Middle frontal gyrus (tissue), 1 donor: Measurements from ENCODE around the gene CEBPZ.
A peak's percentile ranks its signal among the peaks of the same experiment; 100 is the strongest.
"Not testable (repeated sequence)": the region's sequence is repeated elsewhere in the genome, so short reads cannot be mapped to it uniquely, and the experiment has no call there.

Source experiments
- DNase-seq: peaks from one replicate; pipeline ENCODE4 v3.0.0-alpha.2; 2015; ENCODE audit warnings: low spot score; ENCODE audit errors: extremely low spot score

CEBPZ gene

GRCh38 chr2:37231241-37232130 lies at the start of gene CEBPZ, which contains the start of gene NDUFAF7:
Gene CEBPZ (minus strand): TSS chr2:37231596. CDS start chr2:37231567, 29 bp downstream.
Gene NDUFAF7 (plus strand): TSS chr2:37231658. CDS start chr2:37231706, 48 bp downstream.
- DNase-seq = peak; percentile 86

DNA sequence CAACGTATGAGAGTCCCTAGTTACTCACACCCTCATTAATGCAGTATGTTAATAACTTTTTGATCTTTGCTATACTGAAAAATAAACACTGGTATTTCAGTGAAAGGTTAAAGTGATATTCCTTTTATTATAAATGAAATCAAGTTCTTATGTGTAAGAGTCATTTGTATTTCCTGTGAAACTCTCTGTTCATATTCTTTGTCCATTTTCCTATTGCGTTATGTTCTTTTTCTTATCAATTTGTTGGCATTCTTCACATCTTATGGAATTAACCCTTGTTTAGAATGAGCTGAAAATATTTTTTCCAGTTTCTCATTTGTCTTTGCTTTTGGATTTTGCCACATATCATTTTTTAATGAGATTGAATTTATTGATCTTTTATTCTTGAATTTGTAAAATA lies 44.9 kb upstream of the CEBPZ start:
- no peak for DNase-seq

GRCh38 chr2:37274359-37274965 lies 43.1 kb upstream of the CEBPZ start:
- no peak for DNase-seq

DNA sequence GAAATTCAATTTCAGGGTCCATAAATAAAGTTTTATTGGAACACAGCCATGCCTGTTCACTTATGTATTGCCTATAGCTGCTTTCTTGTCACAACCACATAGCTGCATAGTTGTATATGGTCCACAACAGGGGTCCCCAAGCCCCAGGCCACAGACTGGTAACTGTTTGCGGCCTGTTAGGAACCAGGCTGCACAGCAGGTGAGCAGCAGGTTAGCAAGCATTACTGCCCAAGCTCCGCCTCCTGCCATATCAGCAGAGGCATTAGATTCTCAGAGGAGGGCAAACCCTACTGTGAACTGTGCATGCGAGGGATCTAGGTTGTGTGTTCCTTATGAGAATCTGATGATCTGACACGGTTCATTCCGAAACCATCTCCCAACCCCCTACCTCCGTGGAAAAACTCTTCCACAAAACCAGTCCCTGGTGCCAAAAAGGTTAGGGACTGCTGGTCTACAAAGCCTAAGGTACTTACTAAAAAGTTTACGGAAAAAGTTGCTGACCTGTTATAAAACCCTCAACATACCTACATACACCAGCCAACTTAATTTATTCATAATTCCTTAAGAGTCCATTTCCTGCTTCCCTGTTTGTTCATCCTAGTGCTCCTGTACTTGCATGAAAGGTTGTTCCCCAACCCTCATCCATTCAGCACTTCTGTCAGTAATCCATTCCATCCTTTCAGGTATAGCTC lies 40.1 kb upstream of the CEBPZ start:
- no peak for DNase-seq

DNA sequence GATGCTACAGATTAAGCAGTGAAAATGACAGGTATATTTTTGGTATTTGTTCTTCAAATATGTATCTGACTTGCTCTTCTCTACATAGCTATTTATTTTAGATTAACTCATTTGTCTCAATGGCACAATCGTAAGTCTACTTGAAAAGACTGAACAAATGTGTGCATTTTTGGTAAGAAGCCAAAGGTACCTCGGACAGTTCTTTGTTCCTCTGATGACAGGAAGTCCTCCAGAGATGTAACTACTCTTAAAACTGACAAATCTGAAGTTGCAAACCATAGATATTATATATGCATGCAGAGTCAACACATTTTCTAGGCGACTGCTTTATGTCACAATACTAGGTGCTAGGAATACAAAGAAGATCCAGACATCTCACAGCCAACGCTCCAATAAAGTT lies 36.7 kb upstream of the CEBPZ start:
- no peak for DNase-seq

DNA sequence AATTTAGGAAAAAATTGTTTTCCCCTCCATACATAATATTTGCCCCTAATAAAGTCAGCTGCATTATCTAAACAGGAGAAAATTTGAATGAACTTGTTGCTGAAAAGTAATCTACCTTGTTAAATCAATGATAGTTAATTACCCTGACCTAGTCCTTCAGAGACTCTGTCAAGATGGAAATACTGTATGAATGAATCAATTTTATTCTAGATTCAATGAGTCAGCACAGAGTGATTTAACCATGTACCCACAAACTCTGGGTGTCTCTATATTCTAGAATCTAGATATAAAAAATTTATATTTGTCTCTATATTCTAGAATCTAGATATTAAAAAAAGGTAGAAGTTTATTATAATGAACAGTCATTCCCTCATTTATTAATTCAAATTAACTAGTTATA lies 36.3 kb upstream of the CEBPZ start:
- no peak for DNase-seq

DNA sequence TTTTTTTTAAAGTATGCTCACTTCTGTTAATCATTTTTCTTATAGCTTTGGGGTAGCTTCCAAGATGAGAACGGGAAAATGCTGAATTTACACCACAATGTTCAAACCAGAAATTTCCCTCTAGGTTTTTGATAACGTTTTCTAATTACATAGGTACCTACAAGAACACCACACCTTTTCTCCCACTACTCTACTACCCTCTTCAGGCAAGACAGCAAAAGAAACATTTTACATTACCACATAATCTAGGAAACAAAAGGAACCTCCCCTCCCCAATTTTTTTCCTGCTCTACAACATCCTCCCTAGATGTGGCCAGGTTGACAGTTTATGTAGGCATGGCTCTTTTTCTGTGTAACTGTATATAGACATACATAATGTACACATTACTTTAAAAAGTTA lies 32.4 kb upstream of the CEBPZ start:
- no peak for DNase-seq

DNA sequence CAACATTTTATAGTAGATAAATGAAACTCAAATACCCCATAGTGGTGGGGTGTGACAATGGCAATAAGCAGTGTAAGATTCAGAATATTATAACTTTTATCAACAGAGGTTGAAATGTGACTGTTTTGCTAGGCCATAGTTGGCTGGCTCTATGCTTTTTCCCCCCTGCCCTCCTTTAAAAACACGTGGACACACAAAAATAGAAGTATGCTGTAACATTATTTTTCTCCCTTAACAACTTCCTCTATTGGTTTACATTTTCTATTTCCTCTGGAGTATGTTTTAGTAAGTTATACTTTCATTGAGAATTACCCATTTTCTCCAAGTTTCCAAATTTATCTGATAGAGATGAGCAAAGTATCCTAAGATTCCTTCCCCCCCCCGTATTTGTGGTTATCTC lies 31.1 kb upstream of the CEBPZ start:
- DNase-seq = no peak

DNA sequence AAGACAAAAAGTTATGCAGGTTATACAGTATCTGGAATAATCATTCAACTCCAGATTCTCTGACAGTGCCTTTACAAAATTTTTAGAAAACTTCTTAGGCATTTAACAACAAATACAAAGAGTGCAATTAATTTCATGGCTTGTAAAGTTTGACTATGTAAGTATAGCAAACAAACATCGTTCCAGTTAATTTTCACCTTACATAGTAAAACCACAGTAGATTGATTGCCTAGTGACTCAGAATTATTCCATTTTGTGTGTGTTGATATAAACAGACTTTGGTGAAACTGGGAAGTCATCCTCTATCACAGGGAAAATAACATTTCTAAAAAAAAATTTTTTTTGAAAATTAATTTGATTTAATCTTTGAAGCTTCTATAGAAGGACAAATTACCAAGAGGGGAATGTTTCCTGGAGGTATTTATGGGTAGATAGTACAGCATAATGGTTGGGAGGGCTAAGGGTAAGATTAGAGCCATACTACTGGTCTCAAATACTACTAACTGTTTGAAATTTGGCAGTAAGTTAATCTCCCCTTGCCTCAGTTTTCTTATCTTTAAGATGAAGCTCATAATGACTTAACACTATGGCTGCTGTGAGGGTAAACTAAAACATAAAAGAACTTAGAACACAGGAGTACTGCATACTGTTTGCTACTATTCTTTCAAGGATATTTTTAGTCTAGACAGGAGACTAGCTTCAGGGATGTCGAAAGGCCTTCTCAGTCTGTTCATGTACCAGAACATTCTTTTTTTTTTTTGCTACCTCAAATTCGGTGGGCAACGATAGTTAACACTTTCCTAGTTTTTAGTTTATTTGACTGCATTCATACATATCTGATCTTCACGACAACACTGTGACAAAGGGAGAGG lies 19.7 kb upstream of the CEBPZ start:
- DNase-seq = no peak

GRCh38 chr2:37246205-37246604 lies 14.8 kb upstream of the CEBPZ start:
- no peak for DNase-seq

- DNase-seq = no peak
These were observed 13.4 kb upstream of the CEBPZ start for GRCh38 chr2:37244755-37245154.

GRCh38 chr2:37244017-37244416 lies 12.6 kb upstream of the CEBPZ start:
- no peak for DNase-seq

DNA sequence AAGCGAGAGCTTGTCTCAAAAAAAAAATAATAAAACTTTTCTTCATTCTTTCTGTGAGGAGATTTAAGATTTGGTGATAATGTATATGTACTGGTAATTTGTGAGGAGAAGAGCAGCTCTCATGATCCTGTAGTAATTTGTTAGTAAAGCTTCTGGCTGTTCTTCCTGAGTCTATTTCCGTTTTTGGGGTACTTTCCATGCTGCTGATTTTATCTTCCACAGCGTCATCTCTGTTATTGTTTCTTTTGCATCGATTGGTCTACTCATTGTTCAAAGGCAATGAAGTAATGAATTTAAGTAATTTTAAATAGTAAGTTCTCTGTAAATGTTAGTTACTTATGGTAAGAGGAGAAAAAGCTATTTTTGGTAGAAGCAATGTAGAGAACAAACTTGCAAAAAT lies 12.0 kb upstream of the CEBPZ start:
- DNase-seq = no peak

DNA sequence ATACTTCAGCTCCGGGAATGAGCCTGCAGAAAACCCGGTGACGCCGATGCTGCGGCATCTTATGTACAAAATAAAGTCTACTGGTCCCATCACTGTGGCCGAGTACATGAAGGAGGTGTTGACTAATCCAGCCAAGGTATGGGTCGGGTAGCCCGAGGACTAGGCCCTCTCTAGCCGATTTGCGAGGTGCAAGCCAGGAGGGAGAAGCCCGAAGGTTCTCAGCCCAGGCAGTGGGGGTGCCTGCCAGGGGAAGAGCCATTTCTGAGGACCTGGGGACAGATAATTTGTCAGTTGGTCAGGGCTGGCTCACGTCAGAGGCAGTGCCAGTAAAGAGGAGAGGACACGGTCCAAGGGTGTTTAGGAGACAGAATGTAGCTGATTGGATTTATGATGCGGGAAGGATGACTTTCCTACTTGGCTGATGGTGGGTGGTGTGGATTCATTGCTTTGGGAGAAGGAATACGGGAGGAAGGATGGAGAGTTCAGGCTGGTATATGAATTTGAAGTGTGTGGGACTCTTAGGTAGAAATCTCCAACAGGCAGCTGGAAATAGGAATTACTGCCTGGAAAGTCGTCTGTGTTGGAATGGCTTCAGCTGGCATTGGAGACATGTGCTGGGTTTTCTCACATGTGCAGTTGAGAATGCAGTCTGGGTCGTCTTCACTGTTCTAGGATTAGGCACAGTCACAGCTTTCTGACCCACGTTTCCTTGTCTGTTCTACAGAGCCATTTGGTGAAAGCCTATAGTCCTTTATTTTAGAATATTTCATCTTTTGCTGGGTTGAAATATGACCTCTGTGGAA lies 936 bp upstream of the CEBPZ start:
- DNase-seq = no peak

DNA sequence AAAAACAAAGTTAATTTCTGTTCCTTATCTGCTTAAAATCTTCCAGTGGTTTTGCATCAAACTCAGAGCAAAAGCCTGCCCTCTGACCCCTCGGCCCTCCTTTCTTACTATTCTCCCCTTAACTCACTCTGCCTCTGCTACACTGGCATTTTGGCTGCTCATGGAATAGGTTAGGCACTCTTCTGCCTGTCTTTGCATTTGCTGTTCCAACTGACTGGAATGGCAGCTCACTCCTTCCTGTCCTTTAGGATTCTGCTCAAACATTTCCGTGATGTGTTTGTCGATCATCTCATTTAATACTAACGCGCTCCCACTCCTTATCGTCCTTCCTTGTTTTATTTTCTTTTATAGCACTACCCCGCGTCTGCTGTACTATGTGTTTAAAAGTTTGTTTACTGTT lies 815 bp downstream of the CEBPZ start:
- no peak for DNase-seq

DNA sequence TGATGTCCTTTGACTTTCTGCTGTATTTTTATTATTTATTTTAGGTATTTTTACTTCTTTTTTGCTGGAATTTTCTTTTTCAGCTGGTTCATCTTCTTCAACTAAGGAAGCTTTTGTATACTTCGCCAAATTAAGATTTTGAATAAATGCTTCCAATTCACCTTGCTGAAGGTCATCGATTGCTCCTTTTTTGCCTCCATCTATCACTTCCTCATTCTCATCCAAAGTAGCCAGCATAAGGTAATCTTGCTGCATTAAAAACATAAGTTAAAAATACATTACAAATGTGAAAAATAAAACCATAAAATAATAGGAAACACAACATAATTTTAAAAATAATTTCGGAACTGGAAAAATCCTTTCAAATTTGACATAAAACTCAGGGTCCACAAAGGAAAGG lies 2.6 kb downstream of the CEBPZ start:
- no peak for DNase-seq

- DNase-seq = no peak
These were observed 4.5 kb downstream of the CEBPZ start for GRCh38 chr2:37226863-37227262.

DNA sequence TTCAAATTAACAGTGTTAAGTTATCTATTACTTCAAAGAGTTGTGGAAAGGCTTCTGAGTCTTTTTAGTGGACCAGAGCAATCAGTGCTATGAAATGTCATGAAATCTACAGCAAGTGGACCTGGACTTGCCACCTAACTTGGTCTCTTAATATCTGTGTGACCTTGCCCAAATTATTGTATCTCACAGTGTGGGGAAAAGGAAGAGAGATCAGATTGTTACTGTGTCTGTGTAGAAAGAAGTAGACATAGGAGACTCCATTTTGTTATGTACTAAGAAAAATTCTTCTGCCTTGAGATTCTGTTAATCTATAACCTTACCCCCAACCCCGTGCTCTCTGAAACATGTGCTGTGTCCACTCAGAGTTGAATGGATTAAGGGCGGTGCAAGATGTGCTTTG lies 6.3 kb downstream of the CEBPZ start:
- DNase-seq = not testable (repeated sequence)

DNA sequence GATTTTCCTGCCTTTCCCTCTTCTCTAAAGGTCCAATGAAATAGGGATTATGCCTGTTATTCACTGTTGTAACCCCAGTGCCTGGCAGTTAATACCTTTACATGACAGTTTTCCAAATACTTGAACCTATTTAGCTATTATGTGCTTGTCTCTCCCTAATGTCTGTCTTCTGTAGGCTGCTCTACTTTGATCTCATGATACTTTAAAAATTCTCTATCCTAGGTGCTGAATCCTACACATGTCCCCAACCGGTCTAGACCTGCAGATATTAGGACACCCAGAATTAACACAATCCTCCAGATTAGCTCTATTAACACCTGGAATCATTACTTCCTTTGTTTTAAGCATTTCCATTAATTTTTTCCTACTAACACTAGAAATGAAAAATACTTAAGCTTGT lies 7.3 kb downstream of the CEBPZ start:
- DNase-seq = no peak

DNA sequence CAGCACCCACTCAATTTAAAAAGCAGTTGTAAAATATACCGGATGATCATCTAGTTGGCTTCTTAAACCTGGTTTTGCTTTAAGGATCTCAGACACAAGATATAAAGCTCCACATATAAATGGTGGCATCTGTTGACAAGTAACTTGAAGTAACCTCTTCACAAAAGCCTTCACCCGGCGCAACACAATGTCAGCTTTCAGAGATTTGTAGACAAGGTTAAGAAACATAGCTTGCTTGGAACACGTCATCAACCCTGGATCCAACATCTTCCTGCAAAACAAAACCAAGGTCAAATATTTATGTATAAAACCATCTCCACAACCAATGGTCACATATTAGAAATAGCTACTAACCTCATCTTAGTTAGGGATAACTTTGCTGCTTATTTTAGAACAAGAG lies 8.3 kb downstream of the CEBPZ start:
- no peak for DNase-seq
